Stimulated activated CD8-positive, alpha-beta memory T cell treated with anti-CD3 and anti-CD28 coated beads, Interleukin-7, amount 100 ng/mL, for 1 hour (primary cell): ENCODE results near the gene IFT43.

Experiments used
- DNase-seq, 2 donors: peaks; one replicate each; pipeline ENCODE4 v3.0.0-alpha.2; 2020; ENCODE audit warnings: low read depth in 2 of 2

Gene IFT43

DNA sequence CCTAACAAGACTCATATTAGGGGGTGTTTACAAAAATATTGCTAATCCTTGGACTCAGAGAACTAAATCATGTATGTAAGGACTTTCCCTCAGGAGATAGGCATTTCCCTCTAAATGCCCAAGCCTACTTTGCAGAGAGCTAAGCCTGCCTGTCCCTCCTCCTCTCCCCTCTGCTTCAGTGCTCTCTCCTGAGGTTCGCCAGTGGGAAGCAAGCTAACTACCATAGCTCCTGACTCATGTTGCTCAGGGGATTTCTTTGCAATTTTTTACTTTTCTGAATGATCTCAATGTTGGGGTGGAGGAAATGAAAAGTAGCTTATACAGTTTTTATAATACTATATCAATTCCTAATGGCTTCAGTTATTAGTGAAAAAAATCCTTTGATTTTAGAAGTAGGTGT is 29.6 kb downstream of the IFT43 start:
- DNase-seq, result no peak

DNA sequence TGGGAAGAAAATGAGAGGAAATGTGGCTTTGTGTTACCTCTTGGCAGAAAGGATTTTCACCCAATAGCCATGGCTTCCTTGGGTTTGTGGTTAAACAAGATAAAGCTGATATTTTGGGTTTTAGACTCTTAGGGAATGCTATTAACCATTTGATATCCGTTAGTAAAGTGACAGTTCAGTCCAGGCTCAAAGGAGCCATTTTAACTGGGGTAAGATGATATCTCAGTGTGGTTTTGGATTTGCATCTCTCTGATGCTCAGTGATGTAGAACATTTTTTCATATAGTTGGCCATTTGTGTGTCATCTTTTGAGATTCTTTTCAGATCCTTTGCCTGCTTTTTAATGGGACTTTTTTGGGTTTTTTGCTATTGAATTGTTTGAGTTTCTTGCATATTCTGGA is 30.1 kb downstream of the IFT43 start:
- DNase-seq, result no peak

GRCh38 chr14:76019676-76020075 is 34.1 kb downstream of the IFT43 start:
- no peak for DNase-seq

DNA sequence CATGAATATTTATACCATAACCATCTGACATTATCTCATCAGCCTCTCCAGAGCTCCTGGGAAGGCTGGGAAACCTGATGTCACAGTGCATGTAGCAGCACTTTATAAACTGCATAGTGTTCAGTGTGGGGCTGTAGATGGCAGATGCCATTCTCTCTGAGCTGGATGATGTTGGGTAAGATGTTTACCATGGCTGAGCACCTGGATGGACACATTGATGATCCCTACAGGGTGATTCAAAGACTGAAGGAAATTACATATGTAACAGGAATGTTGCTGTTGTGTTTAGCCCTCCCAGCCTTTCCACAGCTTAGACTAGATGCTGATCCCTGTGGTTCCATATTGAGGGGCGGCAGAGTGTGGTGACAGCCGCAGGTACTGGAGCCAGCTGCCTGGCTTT is 37.4 kb downstream of the IFT43 start:
- DNase-seq, result no peak

DNA sequence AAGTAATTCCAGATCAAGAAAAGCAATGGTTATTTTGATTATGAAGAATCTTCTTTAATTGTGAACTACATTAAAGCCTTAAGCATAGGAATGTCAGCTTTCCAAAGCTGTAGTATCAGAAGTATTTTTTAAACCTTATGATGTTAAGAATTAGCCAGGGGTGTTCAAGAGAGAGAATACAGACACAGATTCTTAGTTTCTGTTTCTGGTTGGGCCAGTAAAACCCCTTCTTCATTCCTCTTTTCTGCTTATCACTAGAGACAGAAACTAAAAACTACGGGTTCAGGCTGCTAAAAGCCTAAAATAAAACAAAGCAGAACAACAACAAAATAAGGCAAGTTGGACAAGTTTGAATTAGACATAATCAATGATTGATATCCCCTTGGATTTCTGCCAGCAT is 38.2 kb downstream of the IFT43 start:
- no peak for DNase-seq

GRCh38 chr14:76024211-76024907 is 38.8 kb downstream of the IFT43 start:
- no peak for DNase-seq

- no peak for DNase-seq
Measured at GRCh38 chr14:76034566-76034965, 49.0 kb downstream of the IFT43 start.

DNA sequence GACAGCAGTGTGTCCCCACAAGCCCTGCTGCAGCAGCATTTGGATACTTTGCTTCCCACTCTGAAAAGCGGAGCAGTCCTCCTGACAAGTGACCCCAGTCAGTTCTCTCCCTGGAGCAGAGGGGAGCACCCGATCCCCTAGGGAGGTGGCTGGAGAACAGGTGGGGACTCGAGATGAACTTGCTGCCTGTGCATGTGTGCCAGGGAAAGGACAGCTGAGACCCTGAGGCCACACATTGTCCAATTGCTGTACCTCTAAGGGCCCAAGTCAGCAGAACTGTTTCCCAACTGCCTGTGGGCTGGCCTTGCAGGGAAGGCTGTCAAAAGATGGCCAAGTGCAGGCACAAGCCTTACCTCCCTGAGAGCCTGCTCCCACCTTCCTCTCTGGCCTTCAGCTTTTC is 55.1 kb downstream of the IFT43 start:
- no peak for DNase-seq

DNA sequence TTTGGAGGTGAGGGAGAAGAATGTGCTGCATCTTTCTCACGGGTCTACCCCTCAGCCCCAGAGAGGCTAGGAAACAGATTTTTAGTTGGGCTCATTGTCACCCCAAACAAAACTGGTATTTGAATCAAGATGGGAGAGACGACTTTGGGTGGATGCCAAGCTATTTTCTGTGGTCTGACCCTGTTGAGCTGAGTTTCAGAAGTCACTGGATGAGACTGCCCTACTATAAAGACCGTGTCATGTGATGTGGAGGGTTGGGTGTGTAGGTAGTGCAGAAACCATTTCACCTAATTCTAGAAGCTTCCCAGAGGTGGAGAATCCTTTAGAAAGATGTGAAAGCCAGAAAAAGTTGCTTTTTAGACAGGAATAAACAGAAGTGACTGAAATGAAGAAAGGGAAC is 60.2 kb downstream of the IFT43 start:
- DNase-seq, result no peak

- DNase-seq, result no peak
Measured at GRCh38 chr14:76050250-76050649, 64.7 kb downstream of the IFT43 start.

DNA sequence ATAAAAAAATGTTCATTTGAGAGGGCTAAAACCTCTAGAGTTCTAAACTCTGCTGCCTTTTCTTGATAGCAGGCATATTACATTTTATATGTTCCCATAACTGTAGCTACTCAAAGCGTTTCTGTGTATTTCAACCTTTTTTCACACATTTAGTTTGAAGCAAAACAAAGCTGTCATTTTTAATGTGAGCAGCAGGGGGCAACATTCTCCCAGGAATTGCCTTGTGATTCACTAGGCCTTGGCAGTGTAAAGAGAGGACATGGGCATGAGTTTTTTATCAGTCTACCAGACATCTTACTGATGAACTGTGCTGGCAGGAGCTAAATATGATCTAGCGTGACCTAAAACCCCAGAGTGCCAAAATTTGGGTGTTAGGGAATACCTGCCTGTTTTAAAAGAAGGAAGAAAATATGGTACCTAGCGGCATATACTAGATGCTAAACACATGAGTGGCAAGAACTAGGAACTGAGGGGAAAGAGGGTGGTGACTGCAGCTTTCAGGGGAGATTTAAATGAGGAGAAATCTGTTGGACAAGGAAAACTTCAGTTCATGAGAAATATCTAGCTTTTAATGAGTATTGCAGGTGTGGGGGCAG is 65.3 kb downstream of the IFT43 start:
- DNase-seq, result peak; percentile 1 to 27

GRCh38 chr14:76051717-76052465 is 66.3 kb downstream of the IFT43 start:
- no peak for DNase-seq

DNA sequence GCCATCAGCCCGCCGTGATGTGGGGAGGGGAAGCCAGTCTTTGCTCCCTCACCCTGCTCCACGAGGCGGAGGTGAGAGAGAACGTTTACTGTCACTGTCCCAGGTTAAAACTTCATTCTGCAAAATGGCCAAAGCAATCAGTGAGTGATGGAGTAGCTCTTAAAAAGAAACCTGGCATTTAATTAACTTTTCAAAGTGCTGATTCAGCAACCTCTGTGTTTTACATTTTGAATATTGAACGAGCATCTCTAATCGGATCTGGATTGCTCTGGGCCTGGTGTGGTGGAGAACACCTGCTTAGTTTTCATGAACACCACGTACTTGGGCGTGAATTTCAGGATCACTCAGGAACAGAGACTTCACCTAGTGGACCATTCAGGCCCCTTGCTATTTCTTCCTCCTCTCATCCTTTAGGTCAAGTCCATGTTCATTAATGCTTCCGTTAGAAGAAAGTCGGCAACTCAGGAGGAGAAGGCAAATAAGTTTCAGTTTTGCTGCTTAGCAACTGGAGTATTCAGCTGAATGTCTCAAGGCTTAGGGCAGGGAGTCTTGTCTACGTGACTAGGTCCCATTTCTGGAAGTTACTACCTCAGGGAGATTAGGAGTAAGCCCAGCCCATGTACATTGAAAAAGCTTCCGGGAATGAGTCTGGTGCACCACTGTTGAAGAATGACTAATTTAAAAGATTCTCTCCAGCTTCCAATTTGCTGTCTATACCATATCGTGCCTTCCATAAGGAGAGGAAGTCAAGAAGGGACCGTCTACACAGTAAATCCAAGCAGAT is 68.2 kb downstream of the IFT43 start:
- no peak for DNase-seq

- DNase-seq, result no peak
Measured at GRCh38 chr14:76055330-76055729, 69.8 kb downstream of the IFT43 start.

- DNase-seq, result no peak
Measured at GRCh38 chr14:76056128-76056527, 70.6 kb downstream of the IFT43 start.

DNA sequence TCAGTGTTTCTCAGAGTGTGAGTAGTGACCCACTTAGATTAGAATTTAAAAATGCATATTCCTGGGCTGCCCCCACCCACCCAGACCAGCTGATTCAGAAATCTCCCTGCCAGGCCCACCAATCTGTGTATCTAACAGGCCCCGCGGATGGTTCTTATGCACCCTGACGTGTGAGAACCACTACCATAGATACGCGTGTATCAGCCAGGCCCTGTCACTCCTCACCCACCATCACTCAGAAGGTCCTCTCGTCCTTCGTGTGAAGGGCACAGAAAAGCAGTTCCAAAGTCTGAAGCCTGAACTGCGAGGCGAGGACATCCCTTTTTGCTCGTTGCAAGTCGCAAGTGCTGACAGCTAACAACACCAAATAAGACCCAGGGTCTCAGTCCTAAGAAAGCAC is 72.4 kb downstream of the IFT43 start:
- DNase-seq, result no peak

GRCh38 chr14:76063327-76063726 is 77.8 kb downstream of the IFT43 start:
- no peak for DNase-seq

GRCh38 chr14:76065519-76065918 is 80.0 kb downstream of the IFT43 start:
- no peak for DNase-seq

DNA sequence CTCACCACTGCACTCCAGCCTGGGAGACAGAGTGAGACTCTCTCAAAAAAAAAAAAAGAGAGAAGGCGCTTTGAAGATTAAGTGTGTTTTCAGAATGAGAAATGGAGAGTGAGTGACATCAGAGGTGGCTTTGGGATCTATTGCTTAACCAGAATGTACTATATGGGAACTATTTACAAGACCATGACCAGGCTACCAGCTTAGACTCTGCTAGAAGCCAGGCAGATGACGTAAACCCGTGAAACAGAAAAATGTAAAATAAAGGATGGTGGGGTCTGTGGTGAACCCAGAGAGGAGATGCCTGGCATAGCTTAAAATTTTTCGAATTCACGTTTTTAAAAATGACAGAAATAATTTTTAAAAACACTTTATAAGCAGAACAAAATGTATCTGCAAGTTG is 82.0 kb downstream of the IFT43 start:
- no peak for DNase-seq

GRCh38 chr14:76073717-76074116 is 88.2 kb downstream of the IFT43 start:
- no peak for DNase-seq

GRCh38 chr14:76077340-76077739 is 91.8 kb downstream of the IFT43 start:
- DNase-seq, result no peak

GRCh38 chr14:76078501-76078900 is 92.9 kb downstream of the IFT43 start:
- DNase-seq, result no peak
